Measurements from ENCODE around the gene HERC6.

DNA sequence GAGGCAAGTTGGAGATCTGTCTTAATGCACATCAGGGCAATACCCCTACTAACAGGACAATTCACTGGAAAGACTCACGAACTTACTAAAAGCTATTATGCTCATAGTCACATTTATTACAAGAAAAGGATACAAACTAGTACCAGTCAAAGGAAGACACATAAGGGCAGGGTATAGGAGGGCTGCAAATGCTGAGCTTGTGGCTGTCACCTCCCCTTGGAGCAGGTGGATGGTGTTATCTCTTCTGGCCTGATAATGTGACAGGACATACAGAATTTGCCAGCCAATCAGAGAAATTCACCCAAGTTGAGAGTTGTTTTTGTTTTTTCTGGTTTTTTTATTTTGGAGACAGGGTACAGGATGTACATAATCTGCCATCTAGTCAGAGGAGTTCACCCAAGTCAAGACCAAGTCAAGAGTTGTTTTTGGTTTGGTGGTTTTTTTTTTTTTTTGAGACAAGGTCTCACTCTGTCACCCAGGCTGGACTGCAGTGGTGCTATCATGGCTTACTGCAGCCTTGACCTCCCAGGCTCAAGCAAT lies 87.1 kb downstream of the HERC6 start:
- TF ChIP-seq, protein P1, sequence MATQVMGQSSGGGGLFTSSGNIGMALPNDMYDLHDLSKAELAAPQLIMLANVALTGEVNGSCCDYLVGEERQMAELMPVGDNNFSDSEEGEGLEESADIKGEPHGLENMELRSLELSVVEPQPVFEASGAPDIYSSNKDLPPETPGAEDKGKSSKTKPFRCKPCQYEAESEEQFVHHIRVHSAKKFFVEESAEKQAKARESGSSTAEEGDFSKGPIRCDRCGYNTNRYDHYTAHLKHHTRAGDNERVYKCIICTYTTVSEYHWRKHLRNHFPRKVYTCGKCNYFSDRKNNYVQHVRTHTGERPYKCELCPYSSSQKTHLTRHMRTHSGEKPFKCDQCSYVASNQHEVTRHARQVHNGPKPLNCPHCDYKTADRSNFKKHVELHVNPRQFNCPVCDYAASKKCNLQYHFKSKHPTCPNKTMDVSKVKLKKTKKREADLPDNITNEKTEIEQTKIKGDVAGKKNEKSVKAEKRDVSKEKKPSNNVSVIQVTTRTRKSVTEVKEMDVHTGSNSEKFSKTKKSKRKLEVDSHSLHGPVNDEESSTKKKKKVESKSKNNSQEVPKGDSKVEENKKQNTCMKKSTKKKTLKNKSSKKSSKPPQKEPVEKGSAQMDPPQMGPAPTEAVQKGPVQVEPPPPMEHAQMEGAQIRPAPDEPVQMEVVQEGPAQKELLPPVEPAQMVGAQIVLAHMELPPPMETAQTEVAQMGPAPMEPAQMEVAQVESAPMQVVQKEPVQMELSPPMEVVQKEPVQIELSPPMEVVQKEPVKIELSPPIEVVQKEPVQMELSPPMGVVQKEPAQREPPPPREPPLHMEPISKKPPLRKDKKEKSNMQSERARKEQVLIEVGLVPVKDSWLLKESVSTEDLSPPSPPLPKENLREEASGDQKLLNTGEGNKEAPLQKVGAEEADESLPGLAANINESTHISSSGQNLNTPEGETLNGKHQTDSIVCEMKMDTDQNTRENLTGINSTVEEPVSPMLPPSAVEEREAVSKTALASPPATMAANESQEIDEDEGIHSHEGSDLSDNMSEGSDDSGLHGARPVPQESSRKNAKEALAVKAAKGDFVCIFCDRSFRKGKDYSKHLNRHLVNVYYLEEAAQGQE (IDR thresholded peaks at IDR 0.05) = no peak
- TF ChIP-seq, protein P2, sequence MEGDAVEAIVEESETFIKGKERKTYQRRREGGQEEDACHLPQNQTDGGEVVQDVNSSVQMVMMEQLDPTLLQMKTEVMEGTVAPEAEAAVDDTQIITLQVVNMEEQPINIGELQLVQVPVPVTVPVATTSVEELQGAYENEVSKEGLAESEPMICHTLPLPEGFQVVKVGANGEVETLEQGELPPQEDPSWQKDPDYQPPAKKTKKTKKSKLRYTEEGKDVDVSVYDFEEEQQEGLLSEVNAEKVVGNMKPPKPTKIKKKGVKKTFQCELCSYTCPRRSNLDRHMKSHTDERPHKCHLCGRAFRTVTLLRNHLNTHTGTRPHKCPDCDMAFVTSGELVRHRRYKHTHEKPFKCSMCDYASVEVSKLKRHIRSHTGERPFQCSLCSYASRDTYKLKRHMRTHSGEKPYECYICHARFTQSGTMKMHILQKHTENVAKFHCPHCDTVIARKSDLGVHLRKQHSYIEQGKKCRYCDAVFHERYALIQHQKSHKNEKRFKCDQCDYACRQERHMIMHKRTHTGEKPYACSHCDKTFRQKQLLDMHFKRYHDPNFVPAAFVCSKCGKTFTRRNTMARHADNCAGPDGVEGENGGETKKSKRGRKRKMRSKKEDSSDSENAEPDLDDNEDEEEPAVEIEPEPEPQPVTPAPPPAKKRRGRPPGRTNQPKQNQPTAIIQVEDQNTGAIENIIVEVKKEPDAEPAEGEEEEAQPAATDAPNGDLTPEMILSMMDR (IDR thresholded peaks at IDR 0.05) = no peak
- TF ChIP-seq, protein P3, sequence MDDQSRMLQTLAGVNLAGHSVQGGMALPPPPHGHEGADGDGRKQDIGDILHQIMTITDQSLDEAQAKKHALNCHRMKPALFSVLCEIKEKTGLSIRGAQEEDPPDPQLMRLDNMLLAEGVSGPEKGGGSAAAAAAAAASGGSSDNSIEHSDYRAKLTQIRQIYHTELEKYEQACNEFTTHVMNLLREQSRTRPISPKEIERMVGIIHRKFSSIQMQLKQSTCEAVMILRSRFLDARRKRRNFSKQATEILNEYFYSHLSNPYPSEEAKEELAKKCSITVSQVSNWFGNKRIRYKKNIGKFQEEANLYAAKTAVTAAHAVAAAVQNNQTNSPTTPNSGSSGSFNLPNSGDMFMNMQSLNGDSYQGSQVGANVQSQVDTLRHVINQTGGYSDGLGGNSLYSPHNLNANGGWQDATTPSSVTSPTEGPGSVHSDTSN (IDR thresholded peaks at IDR 0.05) = no peak
- no peak for TF ChIP-seq MYC (IDR thresholded peaks at IDR 0.05; ENCODE audit: borderline replicate concordance, low read length)
- TF ChIP-seq POLR2A (IDR thresholded peaks at IDR 0.05; ENCODE audit: low read length) = no peak
- TF ChIP-seq, protein P4, sequence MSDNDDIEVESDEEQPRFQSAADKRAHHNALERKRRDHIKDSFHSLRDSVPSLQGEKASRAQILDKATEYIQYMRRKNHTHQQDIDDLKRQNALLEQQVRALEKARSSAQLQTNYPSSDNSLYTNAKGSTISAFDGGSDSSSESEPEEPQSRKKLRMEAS (IDR thresholded peaks at IDR 0.05) = no peak
- TF ChIP-seq RFX5 (IDR thresholded peaks at IDR 0.05) = no peak
- no peak for TF ChIP-seq JUNB (IDR thresholded peaks at IDR 0.05)
- TF ChIP-seq KDM1A (IDR thresholded peaks at IDR 0.05; ENCODE audit: low read depth) = no peak
- TF ChIP-seq MAFK (IDR thresholded peaks at IDR 0.05; ENCODE audit: partially characterized antibody) = no peak
- TF ChIP-seq EP300 (IDR thresholded peaks at IDR 0.05) = no peak
- TF ChIP-seq MAZ (IDR thresholded peaks at IDR 0.05; ENCODE audit: borderline replicate concordance, low read depth, low read length) = no peak
- no peak for TF ChIP-seq CBX2 (IDR thresholded peaks at IDR 0.05; ENCODE audit: borderline replicate concordance, low read depth)

All from A549 (cell line).